HG03354 (cell line): ENCODE results near the gene PRDM5.
"Not testable (repeated sequence)": the region's sequence is repeated elsewhere in the genome, so short reads cannot be mapped to it uniquely, and the experiment has no call there.

Experiments
- ATAC-seq: cut with Tn5 transposase; IDR thresholded peaks from one replicate; pipeline ENCODE4 v1.9.1; 2021; ENCODE audit warnings: mild to moderate bottlenecking; ENCODE audit not compliant: unreplicated experiment, poor library complexity, severe bottlenecking

PRDM5 gene

GRCh38 chr4:120771907-120772306, 150.6 kb downstream of the PRDM5 start:
- no peak for ATAC-seq

- ATAC-seq: no peak
These were observed 151.6 kb downstream of the PRDM5 start for GRCh38 chr4:120770897-120771296.

DNA sequence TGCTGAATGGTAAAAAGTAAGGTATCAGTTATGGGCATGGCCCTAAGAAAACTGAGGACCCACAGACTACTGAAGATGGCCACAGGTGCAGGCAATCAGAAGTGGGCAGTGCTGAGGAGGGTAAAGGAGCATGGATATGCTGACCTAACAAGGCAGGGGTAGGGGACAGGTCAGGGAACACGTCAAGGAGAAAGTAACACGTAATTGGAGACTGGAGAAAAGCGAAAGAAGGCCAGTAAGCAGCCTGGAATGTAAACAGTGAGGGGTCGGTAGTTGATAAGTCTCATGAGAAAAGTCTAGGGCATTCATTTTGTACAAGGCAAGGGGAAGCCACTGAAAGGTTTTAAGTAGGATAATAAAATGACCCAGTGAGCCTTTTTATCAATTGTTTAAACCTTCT, 153.3 kb downstream of the PRDM5 start:
- no peak for ATAC-seq

DNA sequence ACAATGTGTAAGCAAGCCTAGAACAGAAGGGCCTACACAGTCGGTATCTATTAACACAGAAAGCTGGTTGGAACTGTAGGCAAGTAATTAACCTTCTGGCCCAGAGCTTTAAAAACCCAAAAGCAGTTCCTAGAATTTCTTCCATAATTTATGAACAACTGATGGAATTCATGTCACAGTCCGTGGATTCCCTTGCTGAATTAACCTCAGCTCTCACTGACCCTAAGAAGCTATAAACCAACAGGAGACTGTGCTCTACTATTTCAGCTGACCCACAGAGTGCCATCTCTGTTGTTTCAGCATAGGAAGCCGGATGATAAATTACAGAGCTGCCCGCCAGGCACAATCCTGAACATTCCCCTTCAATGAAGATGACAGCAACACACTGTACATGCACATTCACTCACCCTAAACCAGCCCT, 157.3 kb downstream of the PRDM5 start:
- no peak for ATAC-seq

GRCh38 chr4:120763650-120764049, 158.9 kb downstream of the PRDM5 start:
- ATAC-seq: no peak

- ATAC-seq: no peak
These were observed 161.5 kb downstream of the PRDM5 start for GRCh38 chr4:120761070-120761469.

DNA sequence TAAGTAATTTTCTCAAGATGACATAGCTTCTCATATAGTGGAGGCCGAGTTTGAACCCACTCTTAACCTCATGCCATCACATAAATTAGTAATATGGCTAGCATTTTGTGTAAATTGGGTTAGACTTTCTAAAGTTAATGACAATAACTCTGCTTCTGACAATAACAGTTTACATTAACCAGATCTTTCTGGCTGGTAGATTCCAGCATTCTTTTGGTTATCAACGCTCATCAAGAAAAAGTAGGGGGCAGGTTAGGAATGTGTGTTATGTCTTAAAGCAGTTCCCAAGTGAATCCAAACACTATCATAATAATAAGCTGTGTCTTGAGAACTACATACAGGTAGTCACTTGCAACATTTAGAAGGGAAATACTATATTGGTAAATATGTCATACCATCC, 162.5 kb downstream of the PRDM5 start:
- no peak for ATAC-seq

- no peak for ATAC-seq
These were observed 166.7 kb downstream of the PRDM5 start for GRCh38 chr4:120755864-120756263.

- no peak for ATAC-seq
These were observed 167.9 kb downstream of the PRDM5 start for GRCh38 chr4:120754590-120754989.

GRCh38 chr4:120753854-120754253, 168.7 kb downstream of the PRDM5 start:
- no peak for ATAC-seq

- no peak for ATAC-seq
These were observed 172.4 kb downstream of the PRDM5 start for GRCh38 chr4:120750152-120750525.

GRCh38 chr4:120749445-120750151, 172.9 kb downstream of the PRDM5 start:
- ATAC-seq: peak; percentile 99

- ATAC-seq: not testable (repeated sequence)
These were observed 180.9 kb downstream of the PRDM5 start for GRCh38 chr4:120741636-120742035.

- no peak for ATAC-seq
These were observed 186.2 kb downstream of the PRDM5 start for GRCh38 chr4:120736312-120736711.

- no peak for ATAC-seq
These were observed 188.6 kb downstream of the PRDM5 start for GRCh38 chr4:120733968-120734367.

GRCh38 chr4:120733054-120733453, 189.5 kb downstream of the PRDM5 start:
- no peak for ATAC-seq

GRCh38 chr4:120731561-120731960, 191.0 kb downstream of the PRDM5 start:
- no peak for ATAC-seq

- ATAC-seq: no peak
These were observed 191.7 kb downstream of the PRDM5 start for GRCh38 chr4:120730777-120731320.

DNA sequence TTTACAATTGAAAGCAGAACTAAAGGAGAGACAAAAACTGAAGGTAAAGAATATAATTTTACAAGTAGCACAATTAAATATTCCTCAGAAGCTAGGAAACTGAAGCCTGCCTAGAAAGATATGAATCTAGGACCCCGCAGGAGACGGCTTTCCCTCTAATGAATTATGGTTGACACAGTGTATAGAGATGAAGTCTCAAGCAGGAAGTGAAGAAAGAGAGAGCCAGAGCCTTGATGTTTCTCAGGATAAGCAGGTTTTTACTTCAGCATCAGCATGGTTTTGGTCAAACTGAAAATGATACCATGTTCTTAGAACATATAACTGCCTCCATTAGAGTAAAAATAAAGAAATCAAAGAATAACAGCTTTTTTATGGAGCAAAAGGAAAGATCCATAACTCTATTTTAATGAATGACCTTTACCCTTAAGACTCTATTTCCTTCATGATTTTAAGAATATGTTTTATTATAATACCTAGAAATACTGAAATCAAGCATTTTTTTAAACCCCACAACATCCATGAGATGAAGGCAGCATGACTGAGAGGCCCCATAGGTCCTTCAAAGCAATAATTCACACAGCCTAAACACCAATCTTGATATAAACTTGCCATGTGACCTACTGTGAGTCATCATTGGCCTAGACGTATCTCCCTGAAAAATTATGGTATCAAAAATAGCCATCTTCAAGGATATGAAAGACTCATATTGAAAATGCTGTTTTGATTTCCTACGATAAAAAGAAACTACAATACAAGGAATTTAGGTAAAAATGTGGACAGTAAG, 193.4 kb downstream of the PRDM5 start:
- ATAC-seq: no peak

- ATAC-seq: no peak
These were observed 196.6 kb downstream of the PRDM5 start for GRCh38 chr4:120725639-120726580.
